GM18873 (cell line): ENCODE data around the gene KIF2C.
"Not testable (repeated sequence)": the region's sequence is repeated elsewhere in the genome, so short reads cannot be mapped to it uniquely, and the experiment has no call there.

Experiments
- ATAC-seq: cut with Tn5 transposase; IDR thresholded peaks from one replicate; pipeline ENCODE4 v1.9.1; 2021; ENCODE audit warnings: mild to moderate bottlenecking, moderate library complexity, moderate number of reproducible peaks; ENCODE audit not compliant: unreplicated experiment, low FRiP score

Gene KIF2C

GRCh38 chr1:44790968-44791801 lies 51.5 kb downstream of the KIF2C start:
- no peak for ATAC-seq

DNA sequence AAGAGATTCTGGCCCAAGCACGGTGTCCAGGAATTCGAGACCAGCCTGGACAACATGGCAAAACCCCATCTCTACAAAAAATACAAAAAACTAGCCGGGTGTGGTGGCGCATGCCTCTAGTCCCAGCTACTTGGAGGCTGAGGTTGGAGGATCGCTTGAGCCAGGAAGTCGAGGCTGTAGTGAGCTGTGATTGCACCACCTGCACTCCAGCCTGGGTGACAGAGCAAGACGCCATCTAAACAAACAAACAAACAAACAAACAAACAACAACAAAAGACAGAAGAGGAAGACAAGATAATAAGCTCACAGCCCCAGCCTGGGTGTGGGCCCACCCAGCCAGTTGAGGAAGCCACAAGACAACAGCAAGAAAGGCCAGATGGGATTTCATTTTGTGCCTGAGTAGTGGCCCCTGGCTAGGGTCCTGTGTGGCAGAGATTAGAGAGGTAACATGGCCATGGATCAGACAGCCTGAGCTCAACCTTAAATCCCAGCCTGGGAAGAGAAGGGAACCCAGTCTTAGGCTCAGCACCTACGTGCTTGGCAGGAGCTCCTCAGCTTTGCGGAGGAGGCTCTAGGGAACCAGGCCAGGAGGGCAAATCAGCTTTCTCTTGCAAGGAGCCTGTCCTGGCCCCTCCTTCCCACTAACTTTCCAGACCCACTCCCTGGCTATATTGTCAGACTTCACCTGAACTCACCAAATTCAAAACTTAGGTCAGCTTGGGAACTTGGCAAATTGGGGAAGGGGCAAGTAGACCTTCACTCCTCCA lies 53.3 kb downstream of the KIF2C start:
- ATAC-seq = no peak

DNA sequence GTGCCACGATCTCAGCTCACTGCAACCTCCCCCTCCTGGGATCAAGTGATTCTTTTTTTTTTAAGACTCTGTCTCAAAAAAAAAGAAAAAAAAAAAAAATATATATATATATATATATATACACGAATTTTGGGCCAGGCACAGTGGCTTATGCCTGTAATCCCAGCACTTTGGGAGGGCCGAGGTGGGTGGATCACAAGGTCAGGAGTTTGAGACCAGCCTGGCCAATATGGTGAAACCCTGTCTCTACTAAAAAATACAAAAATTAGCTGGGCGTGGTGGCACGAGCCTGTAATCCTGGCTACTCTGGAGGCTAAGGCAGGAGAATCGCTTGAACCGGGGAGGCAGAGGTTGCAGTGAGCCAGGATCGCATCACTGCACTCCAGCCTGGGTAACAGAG lies 58.2 kb downstream of the KIF2C start:
- not testable (repeated sequence) for ATAC-seq

- ATAC-seq = no peak
These were observed 59.1 kb downstream of the KIF2C start for GRCh38 chr1:44798481-44799365.

- ATAC-seq = peak; percentile 67
These were observed 60.3 kb downstream of the KIF2C start, which contains the start of gene PLK3 for GRCh38 chr1:44799770-44800584. TSS of gene PLK3 (plus strand) at chr1:44800377. CDS start at chr1:44800464, 87 bp downstream.

DNA sequence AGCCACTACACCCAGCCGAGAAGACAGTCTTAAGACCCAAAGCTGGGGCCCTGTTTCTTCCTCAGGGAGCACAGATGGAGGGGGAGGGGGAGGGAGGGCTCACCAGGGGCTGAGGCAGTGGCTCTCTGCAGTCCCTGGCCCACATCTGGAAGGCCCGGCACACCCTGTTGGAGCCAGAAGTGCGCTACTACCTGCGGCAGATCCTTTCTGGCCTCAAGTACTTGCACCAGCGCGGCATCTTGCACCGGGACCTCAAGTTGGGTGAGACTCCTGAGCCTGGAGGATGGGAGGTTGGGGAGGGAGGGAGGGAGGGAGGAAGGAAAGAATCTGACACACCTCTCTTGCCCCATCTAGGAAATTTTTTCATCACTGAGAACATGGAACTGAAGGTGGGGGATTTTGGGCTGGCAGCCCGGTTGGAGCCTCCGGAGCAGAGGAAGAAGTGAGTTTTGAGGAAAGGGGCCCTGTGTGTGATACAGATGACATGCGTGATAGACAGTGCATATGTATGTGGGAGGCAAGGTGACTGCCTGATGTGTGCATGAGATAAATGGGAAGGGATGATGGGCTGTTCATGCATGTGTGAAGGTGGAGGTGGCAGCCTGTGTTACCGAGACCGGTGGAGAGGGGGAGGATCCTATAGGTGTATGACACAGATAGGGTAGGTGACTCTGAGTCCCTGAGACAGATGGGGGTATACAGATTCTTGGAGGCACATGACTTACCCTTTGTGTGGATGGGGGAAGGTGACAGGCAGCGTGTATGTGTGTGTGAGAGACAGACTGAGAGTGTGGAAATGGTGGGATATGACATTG lies 62.1 kb downstream of the KIF2C start:
- ATAC-seq = no peak

GRCh38 chr1:44802306-44803061 lies 62.8 kb downstream of the KIF2C start:
- ATAC-seq = no peak

- ATAC-seq = no peak
These were observed 63.4 kb downstream of the KIF2C start for GRCh38 chr1:44803062-44803311.

GRCh38 chr1:44803312-44804095 lies 63.9 kb downstream of the KIF2C start:
- ATAC-seq = no peak

DNA sequence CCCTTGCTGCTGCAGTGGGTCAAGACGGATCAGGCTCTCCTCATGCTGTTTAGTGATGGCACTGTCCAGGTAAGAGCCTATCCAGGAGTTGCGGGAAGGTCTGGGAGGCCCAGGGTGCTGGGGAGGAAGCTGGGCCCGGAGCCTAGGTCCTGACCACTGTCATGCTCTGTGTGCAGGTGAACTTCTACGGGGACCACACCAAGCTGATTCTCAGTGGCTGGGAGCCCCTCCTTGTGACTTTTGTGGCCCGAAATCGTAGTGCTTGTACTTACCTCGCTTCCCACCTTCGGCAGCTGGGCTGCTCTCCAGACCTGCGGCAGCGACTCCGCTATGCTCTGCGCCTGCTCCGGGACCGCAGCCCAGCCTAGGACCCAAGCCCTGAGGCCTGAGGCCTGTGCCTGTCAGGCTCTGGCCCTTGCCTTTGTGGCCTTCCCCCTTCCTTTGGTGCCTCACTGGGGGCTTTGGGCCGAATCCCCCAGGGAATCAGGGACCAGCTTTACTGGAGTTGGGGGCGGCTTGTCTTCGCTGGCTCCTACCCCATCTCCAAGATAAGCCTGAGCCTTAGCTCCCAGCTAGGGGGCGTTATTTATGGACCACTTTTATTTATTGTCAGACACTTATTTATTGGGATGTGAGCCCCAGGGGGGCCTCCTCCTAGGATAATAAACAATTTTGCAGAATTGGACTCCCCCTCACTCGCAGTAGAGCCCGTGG lies 65.8 kb downstream of the KIF2C start:
- no peak for ATAC-seq

- no peak for ATAC-seq
These were observed 66.5 kb downstream of the KIF2C start for GRCh38 chr1:44806025-44806703.

DNA sequence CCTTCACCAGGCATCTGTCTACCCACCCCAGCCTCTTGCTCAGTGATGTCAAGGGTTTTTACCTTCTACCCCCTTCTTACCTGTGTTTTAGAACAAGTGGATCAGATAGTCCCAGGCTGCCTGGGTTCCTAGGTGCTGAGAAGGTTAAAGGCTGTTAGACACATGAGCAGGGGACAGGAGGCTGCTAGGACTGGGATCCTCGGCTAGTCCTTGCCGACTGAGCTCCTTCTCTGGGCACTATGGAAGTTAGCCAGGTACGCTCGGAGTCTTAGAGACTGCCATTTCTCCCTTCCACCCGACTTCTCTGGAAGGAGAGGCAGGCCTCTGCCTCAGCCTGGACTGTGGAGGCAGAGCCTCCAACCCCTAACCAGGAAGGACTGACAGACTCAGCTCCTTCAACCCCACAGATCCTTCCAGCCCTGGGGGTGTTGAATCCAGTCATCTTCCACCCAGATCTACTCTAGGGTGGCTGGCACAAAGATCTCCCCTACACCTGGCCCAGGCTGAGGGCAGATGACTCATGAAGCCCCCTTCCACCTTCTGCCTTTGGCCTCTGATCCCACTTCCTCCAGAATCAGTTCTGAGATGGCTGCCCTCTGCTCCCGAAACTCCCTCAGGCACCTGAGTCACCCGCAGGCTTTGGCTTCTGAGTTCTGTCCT lies 67.2 kb downstream of the KIF2C start, which contains the start of gene DYNLT4:
Gene DYNLT4 (minus strand): TSS at position 648 of the 660 bp plus-strand sequence. CDS start 683 bp downstream, outside the sequence.
- no peak for ATAC-seq

- no peak for ATAC-seq
These were observed 67.9 kb downstream of the KIF2C start for GRCh38 chr1:44807364-44808062.

DNA sequence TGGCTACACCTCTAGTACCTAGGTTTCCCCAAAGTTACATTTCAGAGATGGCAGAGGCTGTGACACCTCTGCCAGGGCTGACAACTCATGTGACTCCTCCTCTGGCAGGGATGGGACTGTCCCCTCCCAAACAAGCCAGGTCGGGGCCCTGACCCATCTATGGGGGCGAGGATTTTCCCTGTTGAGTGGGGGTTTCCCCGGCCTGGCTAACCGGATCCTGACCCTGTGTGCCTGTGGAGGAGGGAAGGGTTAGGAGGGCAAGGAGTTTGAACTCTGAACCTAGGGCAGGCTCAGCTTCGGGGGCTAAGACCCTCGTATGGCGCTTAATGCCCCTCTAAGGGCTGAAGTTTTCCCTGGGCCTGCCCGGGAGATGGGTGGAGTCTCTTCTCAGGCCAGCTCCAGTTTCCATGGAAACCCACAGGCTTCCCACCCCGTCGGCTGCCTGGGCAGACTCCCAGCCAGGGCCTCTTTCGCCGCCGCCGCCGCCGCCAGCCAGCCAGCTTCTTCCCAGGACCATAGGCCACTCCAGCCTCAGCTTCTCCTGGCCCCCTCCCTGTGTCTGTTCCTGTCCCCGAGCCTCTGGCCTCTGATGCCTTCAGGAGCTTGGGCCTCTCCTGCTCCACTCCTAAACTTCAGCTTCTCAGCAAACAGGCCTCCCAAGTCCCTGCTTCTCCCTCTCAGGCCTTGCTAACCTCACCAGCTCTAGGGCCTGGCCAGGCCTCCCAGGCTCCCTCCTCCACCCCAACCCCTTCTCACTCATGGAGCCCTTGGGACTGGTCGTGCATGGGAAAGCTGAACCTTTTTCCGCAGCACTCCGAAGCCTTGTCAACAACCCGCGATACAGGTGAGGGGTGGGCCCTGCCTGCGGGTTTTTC lies 68.7 kb downstream of the KIF2C start, which contains the start of gene BTBD19:
Gene BTBD19 (plus strand): TSS at position 461 of the 875 bp plus-strand sequence. CDS start 298 bp downstream, at position 759.
- no peak for ATAC-seq
